T47D (cell line): ENCODE data around the gene MXI1.
"Not testable (repeated sequence)": the region's sequence is repeated elsewhere in the genome, so short reads cannot be mapped to it uniquely, and the experiment has no call there.

Experiments used
- DNase-seq, 2 experiments: peaks; one replicate each; pipeline versions ENCODE4 v3.0.0 to v3.0.0-alpha.2; 2011 to 2012; ENCODE audit warnings: low read depth in 1 of 2, low spot score in 1 of 2
- JUND ChIP-seq: IDR thresholded peaks from 2 replicates; pipeline ENCODE4 v1.6.1; 2012; ENCODE audit warnings: low read depth
- in situ Hi-C: cut with HindIII; loops from 2 replicates; pipeline ENCODE4 v1.10.0; 2016; ENCODE audit warnings: low sequenced_read_pairs, low pct_unique_long_range_greater_than_20kb

Gene MXI1

GRCh38 chr10:110327262-110327914, 120.0 kb downstream of the MXI1 start:
- no peak for DNase-seq
- in situ Hi-C loops, result loop anchor here (25.0 kb wide), 1 partner anchor 210 kb away; no protein-coding TSS in a partner anchor
- TF ChIP-seq JUND, result no peak

GRCh38 chr10:110330675-110331074, 123.3 kb downstream of the MXI1 start:
- TF ChIP-seq JUND, result no peak
- in situ Hi-C loops, result loop anchor here (25.0 kb wide), 1 partner anchor 207 kb away; no protein-coding TSS in a partner anchor
- no peak for DNase-seq

GRCh38 chr10:110331226-110331795, 123.9 kb downstream of the MXI1 start:
- in situ Hi-C loops, result loop anchor here (25.0 kb wide), 1 partner anchor 206 kb away; no protein-coding TSS in a partner anchor
- DNase-seq, result not testable (repeated sequence)

- DNase-seq, result no peak
- in situ Hi-C loops, result loop anchor here (25.0 kb wide), 1 partner anchor 203 kb away; no protein-coding TSS in a partner anchor
- no peak for TF ChIP-seq JUND
These were observed 126.8 kb downstream of the MXI1 start for GRCh38 chr10:110334061-110334656.

GRCh38 chr10:110335314-110336064, 128.1 kb downstream of the MXI1 start:
- in situ Hi-C loops, result loop anchor here (25.0 kb wide), 1 partner anchor 202 kb away; no protein-coding TSS in a partner anchor
- no peak for TF ChIP-seq JUND
- no peak for DNase-seq

GRCh38 chr10:110336111-110336721, 128.8 kb downstream of the MXI1 start:
- DNase-seq, result peak in 1 of 2 experiments; percentile 20
- no peak for TF ChIP-seq JUND
- in situ Hi-C loops, result loop anchor here (25.0 kb wide), 1 partner anchor 201 kb away; no protein-coding TSS in a partner anchor
